GM21529 (cell line): Measurements from ENCODE around the gene IGFBP5.

Experiments used
- ATAC-seq: cut with Tn5 transposase; IDR thresholded peaks from one replicate; pipeline ENCODE4 v1.9.1; 2021; ENCODE audit not compliant: unreplicated experiment

IGFBP5 gene

GRCh38 chr2:216666461-216667233 lies 28.7 kb downstream of the IGFBP5 start:
- ATAC-seq: peak; percentile 70

- no peak for ATAC-seq
Measured at GRCh38 chr2:216665717-216666116, 29.6 kb downstream of the IGFBP5 start.

GRCh38 chr2:216665242-216665641 lies 30.1 kb downstream of the IGFBP5 start:
- no peak for ATAC-seq

GRCh38 chr2:216664593-216665034 lies 30.7 kb downstream of the IGFBP5 start:
- ATAC-seq: no peak

GRCh38 chr2:216663846-216664245 lies 31.5 kb downstream of the IGFBP5 start:
- ATAC-seq: no peak

- ATAC-seq: no peak
Measured at GRCh38 chr2:216663106-216663505, 32.2 kb downstream of the IGFBP5 start.

- ATAC-seq: no peak
Measured at GRCh38 chr2:216661639-216662375, 33.5 kb downstream of the IGFBP5 start.

- ATAC-seq: no peak
Measured at GRCh38 chr2:216661051-216661450, 34.3 kb downstream of the IGFBP5 start.

- no peak for ATAC-seq
Measured at GRCh38 chr2:216660496-216660895, 34.9 kb downstream of the IGFBP5 start.

GRCh38 chr2:216659276-216659675 lies 36.1 kb downstream of the IGFBP5 start:
- ATAC-seq: no peak

- no peak for ATAC-seq
Measured at GRCh38 chr2:216658757-216659156, 36.6 kb downstream of the IGFBP5 start.

GRCh38 chr2:216657980-216658379 lies 37.4 kb downstream of the IGFBP5 start:
- no peak for ATAC-seq

GRCh38 chr2:216657086-216657855 lies 38.1 kb downstream of the IGFBP5 start:
- ATAC-seq: no peak

GRCh38 chr2:216654528-216655052 lies 40.8 kb downstream of the IGFBP5 start:
- no peak for ATAC-seq

GRCh38 chr2:216653931-216654365 lies 41.4 kb downstream of the IGFBP5 start:
- ATAC-seq: no peak

GRCh38 chr2:216653093-216653799 lies 42.1 kb downstream of the IGFBP5 start:
- ATAC-seq: no peak

- ATAC-seq: no peak
Measured at GRCh38 chr2:216652566-216652965, 42.8 kb downstream of the IGFBP5 start.

- ATAC-seq: no peak
Measured at GRCh38 chr2:216651351-216651881, 43.9 kb downstream of the IGFBP5 start.

- ATAC-seq: no peak
Measured at GRCh38 chr2:216650626-216651257, 44.6 kb downstream of the IGFBP5 start.

- no peak for ATAC-seq
Measured at GRCh38 chr2:216649574-216649973, 45.8 kb downstream of the IGFBP5 start.
